H1 (cell line): Measurements from ENCODE around the gene SPACA7. TPM values are rescaled to one million over a fixed set of nuclear protein-coding genes. Genes with fewer than 3 reads are reported as not detected.

ENCODE experiments used
- CTCF ChIA-PET: fragments of 300-600 bp; sonication (Branson Sonifier 250); formaldehyde crosslinking; loops from one replicate; lab custom pipeline; 2021; ENCODE audit not compliant: partially characterized antibody; lab: Charles Lee
- POLR2A ChIA-PET: fragments of 300-600 bp; sonication (Branson Sonifier 250); formaldehyde crosslinking; loops from one replicate; lab custom pipeline; 2021; ENCODE audit warnings: inconsistent platforms; ENCODE audit not compliant: partially characterized antibody; lab: Charles Lee
- DNase-seq, 2 experiments: peaks; one replicate each; pipeline versions ENCODE4 v3.0.0 to v3.0.0-alpha.2; 2010 to 2022; ENCODE audit warnings: low spot score in 2 of 2, low read depth in 1 of 2, mixed read lengths in 1 of 2
- FAIRE-seq: peaks from 2 replicates; lab custom pipeline; 2011; peaks lifted over from hg19 to GRCh38; lab: Jason Lieb, UNC
- H2AFZ ChIP-seq: 2 replicates; pipeline ENCODE4 v1.8.1; 2012; ENCODE audit warnings: low read length, inconsistent platforms
- H2AK5ac ChIP-seq: 2 replicates; pipeline ENCODE4 v1.6.1; 2013; ENCODE audit warnings: low read depth, low read length
- H2BK120ac ChIP-seq: replicated peaks from 2 replicates; pipeline ENCODE3; 2013; ENCODE audit warnings: low read depth, low read length, inconsistent platforms
- H2BK12ac ChIP-seq: 2 replicates; pipeline ENCODE4 v1.6.1; 2013; ENCODE audit warnings: low read depth, low read length
- H2BK15ac ChIP-seq: 2 replicates; pipeline ENCODE4 v1.6.1; 2013; ENCODE audit warnings: low read length
- H2BK20ac ChIP-seq: 2 replicates; pipeline ENCODE4 v1.6.1; 2013; ENCODE audit warnings: low read length
- H2BK5ac ChIP-seq: 2 replicates; pipeline ENCODE4 v1.6.1; 2013; ENCODE audit warnings: low read depth, low read length
- H3K14ac ChIP-seq: 2 replicates; pipeline ENCODE4 v1.6.1; 2013; ENCODE audit warnings: inconsistent platforms; ENCODE audit not compliant: insufficient read length
- H3K18ac ChIP-seq: 2 replicates; pipeline ENCODE4 v1.6.1; 2013; ENCODE audit warnings: low read length; ENCODE audit errors: extremely low read depth
- H3K23ac ChIP-seq: 2 replicates; pipeline ENCODE4 v1.6.1; 2013; ENCODE audit warnings: inconsistent platforms; ENCODE audit not compliant: insufficient read length
- H3K23me2 ChIP-seq: 2 replicates; pipeline ENCODE4 v1.6.1; 2013; ENCODE audit warnings: low read depth, low read length
- H3K27ac ChIP-seq: 2 replicates; pipeline ENCODE4 v1.6.1; 2011; ENCODE audit warnings: low read depth, low read length, inconsistent platforms
- H3K27me3 ChIP-seq, 4 experiments: replicated peaks in 1 of 4; 1 replicate in 1 of 4; 2 replicates in 3 of 4; pipeline versions ENCODE4 v1.6.1 to v1.8.1; 2011 to 2013; ENCODE audit warnings: low read length in 3 of 4, mild to moderate bottlenecking in 3 of 4, inconsistent platforms in 2 of 4, mixed read lengths in 2 of 4, moderate library complexity in 1 of 4; ENCODE audit not compliant: control insufficient read depth in 3 of 4, insufficient read depth in 3 of 4; ENCODE audit errors: extremely low read depth in 1 of 4
- H3K36me3 ChIP-seq, 4 experiments: 2 replicates each; pipeline versions ENCODE4 v1.6.1 to v1.8.1; 2011 to 2013; ENCODE audit warnings: mild to moderate bottlenecking in 4 of 4, low read length in 3 of 4, moderate library complexity in 2 of 4, control low read depth in 1 of 4, inconsistent platforms in 1 of 4; ENCODE audit not compliant: insufficient read depth in 4 of 4, control insufficient read depth in 2 of 4
- H3K4ac ChIP-seq: replicated peaks from 2 replicates; pipeline ENCODE3; 2013; ENCODE audit warnings: low read length, low read depth, mixed read lengths, inconsistent platforms; ENCODE audit not compliant: insufficient read length
- H3K4me1 ChIP-seq, 4 experiments: replicated peaks in 1 of 4; 1 replicate in 1 of 4; 2 replicates in 3 of 4; pipeline versions ENCODE4 v1.6.1 to v1.8.1; 2011 to 2013; ENCODE audit warnings: low read length in 3 of 4, inconsistent platforms in 2 of 4, mixed read lengths in 1 of 4; ENCODE audit not compliant: insufficient read depth in 4 of 4, control insufficient read depth in 3 of 4
- H3K4me2 ChIP-seq, 2 experiments: 2 replicates each; pipeline versions ENCODE4 v1.6.1 to v1.8.1; 2011 to 2013; ENCODE audit warnings: low read depth in 2 of 2, low read length in 2 of 2, control low read depth in 1 of 2, inconsistent platforms in 1 of 2, mild to moderate bottlenecking in 1 of 2; ENCODE audit not compliant: insufficient read depth in 1 of 2
- H3K4me3 ChIP-seq, 4 experiments: fragments of 200-600, 300-600 bp in 1 of 4; sonication (generic), shearing (Covaris generic), sonication (Bioruptor Twin) in 1 of 4; 2 replicates each; pipeline versions ENCODE4 v1.5.1 to v1.8.1; 2011 to 2016; ENCODE audit warnings: low read length in 4 of 4, low read depth in 3 of 4, control low read depth in 2 of 4, inconsistent platforms in 2 of 4, mild to moderate bottlenecking in 2 of 4, mixed read lengths in 1 of 4, moderate library complexity in 1 of 4; ENCODE audit not compliant: insufficient read depth in 2 of 4; ENCODE audit errors: extremely low read depth in 1 of 4
- H3K56ac ChIP-seq: replicated peaks from 2 replicates; pipeline ENCODE3; 2013; ENCODE audit warnings: low read depth, mild to moderate bottlenecking, mixed read lengths, low read length, inconsistent platforms; ENCODE audit not compliant: insufficient read length
- H3K79me1 ChIP-seq: 2 replicates; pipeline ENCODE4 v1.6.1; 2013; ENCODE audit warnings: low read depth, low read length, control low read depth
- H3K79me2 ChIP-seq, 2 experiments: 2 replicates each; pipeline versions ENCODE4 v1.6.1 to v1.8.1; 2012 to 2013; ENCODE audit warnings: low read length in 2 of 2, mild to moderate bottlenecking in 2 of 2, inconsistent platforms in 1 of 2; ENCODE audit not compliant: insufficient read depth in 2 of 2, control insufficient read depth in 1 of 2
- H3K9ac ChIP-seq, 4 experiments: replicated peaks in 1 of 4; 1 replicate in 1 of 4; 2 replicates in 3 of 4; pipeline versions ENCODE4 v1.6.1 to v1.8.1; 2011 to 2013; ENCODE audit warnings: low read depth in 3 of 4, low read length in 3 of 4, control low read depth in 2 of 4, mild to moderate bottlenecking in 2 of 4, moderate library complexity in 2 of 4, inconsistent platforms in 1 of 4; ENCODE audit errors: extremely low read depth in 1 of 4
- H3K9me3 ChIP-seq, 2 experiments: 2 replicates each; pipeline versions ENCODE4 v1.6.1 to v1.8.1; 2012 to 2013; ENCODE audit warnings: mild to moderate bottlenecking in 2 of 2, moderate library complexity in 2 of 2, control low read depth in 1 of 2, inconsistent platforms in 1 of 2, low read depth in 1 of 2, low read length in 1 of 2, mixed read lengths in 1 of 2; ENCODE audit not compliant: insufficient read depth in 2 of 2
- H4K20me1 ChIP-seq, 2 experiments: replicated peaks in 1 of 2; 2 replicates each; pipeline versions ENCODE3 to v1.8.1; 2011 to 2013; ENCODE audit warnings: inconsistent platforms in 2 of 2, low read length in 2 of 2, mild to moderate bottlenecking in 1 of 2; ENCODE audit not compliant: insufficient read depth in 2 of 2, control insufficient read depth in 1 of 2
- H4K5ac ChIP-seq: 2 replicates; pipeline ENCODE4 v1.6.1; 2013; ENCODE audit warnings: low read length, low read depth, mixed read lengths, inconsistent platforms; ENCODE audit not compliant: insufficient read length
- H4K8ac ChIP-seq: 2 replicates; pipeline ENCODE4 v1.8.0; 2013; ENCODE audit warnings: mild to moderate bottlenecking, moderate library complexity, low read length, inconsistent platforms; ENCODE audit not compliant: insufficient read depth; ENCODE audit errors: extremely low read depth
- H4K91ac ChIP-seq: replicated peaks from 2 replicates; pipeline ENCODE3; 2013; ENCODE audit warnings: low read length, mixed read lengths, inconsistent platforms; ENCODE audit not compliant: insufficient read length
- BACH1 ChIP-seq: IDR thresholded peaks from 2 replicates; pipeline ENCODE4 v1.6.1; 2012; ENCODE audit warnings: low read length, improper control_type of control experiment
- CBX8 ChIP-seq: fragments of 300-800, 300-1000 bp; sonication (generic); IDR thresholded peaks from 2 replicates; pipeline ENCODE4 v1.7.1; 2016; ENCODE audit warnings: low read depth, low read length, borderline replicate concordance
- CHD2 ChIP-seq: IDR thresholded peaks from 2 replicates; pipeline ENCODE4 v1.6.1; 2012; ENCODE audit warnings: low read length, improper control_type of control experiment
- CREB1 ChIP-seq: IDR thresholded peaks from 2 replicates; pipeline ENCODE4 v1.6.1; 2012; ENCODE audit warnings: inconsistent platforms
- CTBP2 ChIP-seq: IDR thresholded peaks from 2 replicates; pipeline ENCODE4 v1.7.0; 2011; ENCODE audit warnings: borderline replicate concordance, mild to moderate bottlenecking, moderate library complexity, mixed read lengths, low read length; ENCODE audit not compliant: insufficient read depth, insufficient read length
- KDM4A ChIP-seq: IDR thresholded peaks from one replicate; pipeline ENCODE4 v1.7.1; 2012; ENCODE audit warnings: low read depth, mild to moderate bottlenecking, moderate library complexity, low read length, inconsistent platforms; ENCODE audit not compliant: severe bottlenecking
- MAFK ChIP-seq: IDR thresholded peaks from 2 replicates; pipeline ENCODE4 v1.6.1; 2012; ENCODE audit warnings: low read depth, mild to moderate bottlenecking, improper control_type of control experiment, low read length
- POLR2AphosphoS5 ChIP-seq: IDR thresholded peaks from 2 replicates; pipeline ENCODE4 v1.6.1; 2011; ENCODE audit warnings: low read depth, low read length
- RXRA ChIP-seq: IDR thresholded peaks from 2 replicates; pipeline ENCODE4 v1.6.1; 2011; ENCODE audit warnings: low read depth, mild to moderate bottlenecking, low read length, moderate library complexity; ENCODE audit not compliant: insufficient read depth
- SAP30 ChIP-seq: fragments of 300-600 bp; sonication (generic); IDR thresholded peaks from 2 replicates; pipeline ENCODE4 v1.7.1; 2012; ENCODE audit warnings: low read length, moderate library complexity, mild to moderate bottlenecking, inconsistent platforms; ENCODE audit not compliant: insufficient read depth, insufficient replicate concordance
- ZNF274 ChIP-seq: IDR thresholded peaks from 2 replicates; pipeline ENCODE4 v1.7.0; 2012; ENCODE audit warnings: low read length, borderline replicate concordance; ENCODE audit errors: extremely low read depth
- WGBS, 2 experiments: shearing (Covaris generic) in 1 of 2; methylation state at CpG; one replicate each; pipeline versions ENCODE4 v1.1.6 to v1.1.7; 2013 to 2015; ENCODE audit warnings: low lambda C conversion rate in 2 of 2, mixed read lengths in 2 of 2, inconsistent platforms in 1 of 2, low coverage in 1 of 2, missing lambda C conversion rate in 1 of 2; ENCODE audit not compliant: insufficient replicate concordance in 2 of 2, insufficient coverage in 1 of 2, insufficient read length in 1 of 2; ENCODE audit errors: extremely low coverage in 1 of 2, missing lambda C conversion rate in 1 of 2; 5-methylcytosine and 5-hydroxymethylcytosine counted together
- polyA plus RNA-seq, 7 experiments: library from polyadenylated mRNA; depleted of rRNA in 3 of 7; stranded (reverse) in 5 of 7; unstranded in 2 of 7; fragments of >200 nt in 5 of 7; fragments of 200-250 nt in 2 of 7; gene quantifications; 1 replicate in 5 of 7; 2 replicates in 1 of 7; 4 replicates in 1 of 7; pipeline versions ENCODE4 v1.2.1 to v1.2.3, GENCODE V29; 2011 to 2013; ENCODE audit warnings: missing spikeins in 2 of 7, mixed read lengths in 2 of 7
- total RNA-seq: library from RNA; stranded (reverse); fragmentation: NEBNext Ultra II Directional; extraction: Animal tissue kit (Norgen Biotek cat#: 25700); gene quantifications from 2 replicates; pipeline ENCODE4 v1.2.1, GENCODE V29; 2021
- TF ChIP-seq, protein P1 (sequence below): IDR thresholded peaks from 2 replicates; pipeline ENCODE4 v1.6.1; 2012; ENCODE audit warnings: inconsistent platforms

Gene SPACA7
- total and polyA plus RNA-seq, 2 of the 8 experiments (the other 6 are each of a cell fraction or from before 2014, with no cell fraction given) = not detected

DNA sequence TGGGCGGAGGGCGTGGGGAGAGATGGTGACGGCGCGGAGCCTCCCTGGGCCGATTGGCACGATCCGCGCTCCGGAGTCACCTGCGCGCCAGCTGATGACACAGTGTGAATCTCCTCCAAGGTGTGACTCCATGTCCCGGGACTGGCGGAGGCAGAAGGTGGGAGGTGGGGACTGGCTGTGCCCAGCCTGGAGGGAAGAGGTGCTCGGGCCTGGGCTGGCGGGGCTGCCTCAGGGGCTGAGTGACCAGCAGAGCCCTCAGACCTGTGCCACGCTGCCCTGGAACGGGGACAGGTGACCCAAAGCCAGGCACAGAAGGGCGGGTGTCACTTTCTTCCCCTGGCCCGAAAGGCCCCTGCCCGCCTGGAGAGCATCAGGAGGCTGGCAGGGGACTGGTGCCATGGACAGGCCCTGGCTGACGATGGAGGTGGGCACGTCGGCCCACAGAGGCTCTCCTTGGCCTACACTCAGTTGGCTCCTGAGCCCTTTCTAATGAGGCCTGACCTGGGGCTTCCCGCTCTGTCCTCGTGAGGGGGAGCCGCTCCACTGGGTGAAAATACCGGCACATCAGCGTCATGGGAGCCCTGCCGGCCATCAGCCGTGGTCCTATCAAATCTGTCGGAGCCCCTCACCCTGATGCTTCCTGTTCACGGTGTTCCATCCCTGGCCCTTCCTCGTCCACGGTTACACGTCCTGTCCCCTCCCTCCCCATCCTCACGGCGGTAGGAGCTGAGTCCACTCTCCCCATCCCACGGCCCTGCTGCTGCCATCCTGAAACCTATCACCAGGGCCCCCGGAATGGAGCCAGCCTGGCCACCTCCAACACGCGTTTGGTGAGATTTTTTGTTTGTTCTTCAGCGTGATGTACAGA lies 75.6 kb downstream of the SPACA7 start:
- Histone ChIP-seq H3K14ac (no peak overlapping the region), H4K5ac (no peak overlapping the region), H2AFZ (no peak overlapping the region), H3K4me1 (no peaks in the 10 kb centered on the region), H3K4me3 (no peak overlapping the region), H3K4ac (no peak overlapping the region), H3K79me2 (no peaks in the 10 kb centered on the region), H3K79me1 (no peaks in the 10 kb centered on the region), H2AK5ac (no peak overlapping the region), H3K18ac (no peak overlapping the region), H2BK15ac (no peak overlapping the region), H2BK5ac (no peak overlapping the region), H3K9me3 (no peaks in the 10 kb centered on the region), H3K27ac (no peak overlapping the region), H3K23me2 (no peaks in the 10 kb centered on the region), H4K20me1 (no peaks in the 10 kb centered on the region), H2BK12ac (no peak overlapping the region), H3K56ac (no peak overlapping the region), H3K9ac (no peak overlapping the region), H2BK20ac (no peak overlapping the region), H4K8ac (0 out of 2 replicates have a peak overlapping the region, but pooled peaks have one; percentile 45), H3K4me2 (no peak overlapping the region), H3K27me3 (no peaks in the 10 kb centered on the region), H3K23ac (no peak overlapping the region), H2BK120ac (no peak overlapping the region), H3K36me3 (no peaks in the 10 kb centered on the region), H4K91ac (no peak overlapping the region)
- CTCF ChIA-PET = interaction anchor here (0.8 to 2.6 kb wide), 2 partner anchors 9 to 10 kb away, joined by 3 to 7 read pairs; no protein-coding TSS in a partner anchor
- 86% methylated on average over 40 of the region's 43 CpGs; no CpG with 5 or more reads in 1 of the 2 experiments for WGBS, 2 experiments
- POLR2A ChIA-PET = no interaction called here
- DNase-seq (peak in 1 of 2 experiments; percentile 39), FAIRE-seq (no peak)
- TF ChIP-seq CREB1 (no peak), KDM4A (no peak), RXRA (no peak), CTBP2 (no peak), CBX8 (no peak), CHD2 (no peak), SAP30 (no peak), MAFK (no peak), BACH1 (no peak), POLR2AphosphoS5 (no peak), ZNF274 (no peak)
- TF ChIP-seq, protein P1, sequence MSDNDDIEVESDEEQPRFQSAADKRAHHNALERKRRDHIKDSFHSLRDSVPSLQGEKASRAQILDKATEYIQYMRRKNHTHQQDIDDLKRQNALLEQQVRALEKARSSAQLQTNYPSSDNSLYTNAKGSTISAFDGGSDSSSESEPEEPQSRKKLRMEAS = no peak
